Thymus (tissue), 14 donors: ENCODE measurements around the gene DTWD2. TPM values are rescaled to one million over a fixed set of nuclear protein-coding genes. Genes with fewer than 3 reads are reported as not detected.

Source experiments
- DNase-seq, 9 donors: peaks; one replicate each; pipeline ENCODE4 v3.0.0-alpha.2; 2013; ENCODE audit warnings: low spot score in 9 of 9, low read depth in 6 of 9, missing footprints in 1 of 9
- H3K27ac ChIP-seq, 2 donors: one replicate each; pipeline ENCODE4 v1.5.1; 2013; ENCODE audit warnings: control low read depth in 1 of 2, low read depth in 1 of 2, low read length in 1 of 2, mild to moderate bottlenecking in 1 of 2, moderate library complexity in 1 of 2
- H3K27me3 ChIP-seq, 2 donors: one replicate each; pipeline ENCODE4 v1.5.1; 2013; ENCODE audit warnings: low read length in 1 of 2; ENCODE audit not compliant: control insufficient read depth in 2 of 2, insufficient read depth in 1 of 2
- H3K36me3 ChIP-seq, 2 donors: one replicate each; pipeline ENCODE4 v1.5.1; 2013; ENCODE audit warnings: low read length in 1 of 2, mild to moderate bottlenecking in 1 of 2, moderate library complexity in 1 of 2; ENCODE audit not compliant: control insufficient read depth in 2 of 2, insufficient read depth in 2 of 2
- H3K4me1 ChIP-seq, 2 donors: one replicate each; pipeline ENCODE4 v1.5.1; 2013; ENCODE audit warnings: low read length in 2 of 2; ENCODE audit not compliant: control insufficient read depth in 2 of 2, insufficient read depth in 2 of 2
- H3K4me3 ChIP-seq, 2 donors: one replicate each; pipeline ENCODE4 v1.5.1; 2013; ENCODE audit warnings: low read length in 2 of 2, control low read depth in 1 of 2, mild to moderate bottlenecking in 1 of 2
- H3K9me3 ChIP-seq, 2 donors: one replicate each; pipeline ENCODE4 v1.5.1; 2013; ENCODE audit warnings: low read length in 1 of 2, mild to moderate bottlenecking in 1 of 2; ENCODE audit not compliant: control insufficient read depth in 2 of 2, insufficient read depth in 1 of 2
- WGBS: extraction: QIAGEN DNeasy Blood & Tissue Kit; methylation state at CpG from one replicate; pipeline ENCODE4 v1.1.7; 2013; 5-methylcytosine and 5-hydroxymethylcytosine counted together
- long read RNA-seq, 10 donors: transcript quantifications; one replicate each; lab custom pipeline, GENCODE V29; 2026
- polyA plus RNA-seq: library from polyadenylated mRNA; stranded (reverse); fragments of 200-250 nt; gene quantifications from one replicate; pipeline ENCODE4 v1.2.3, GENCODE V29; 2013
- total RNA-seq: library from RNA; stranded (reverse); fragments of 120-200 nt; gene quantifications from one replicate; pipeline ENCODE4 v1.2.4, GENCODE V29; 2013
- donor health status: healthy.

DTWD2 gene, protein sequence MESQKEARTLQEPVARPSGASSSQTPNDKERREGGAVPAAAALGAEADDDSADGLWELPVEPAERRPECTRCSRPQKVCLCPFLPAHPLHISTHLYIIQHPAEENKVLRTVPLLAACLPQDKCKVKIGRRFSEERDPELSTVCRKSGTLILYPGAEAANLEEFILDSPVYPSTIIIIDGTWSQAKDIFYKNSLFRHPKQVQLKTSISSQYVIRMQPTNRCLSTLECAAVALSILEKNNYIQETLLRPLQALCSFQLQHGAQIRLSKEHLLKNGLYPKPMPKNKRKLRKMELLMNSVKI
- total RNA-seq = 3.9 TPM
- polyA plus RNA-seq = 2.3 TPM
- long read RNA-seq, donor 1, partial matches to known transcripts = 0 of 1 reads
- long read RNA-seq, donor 1, other reads (novel, unspliced or antisense) = 0 of 1 reads
- long read RNA-seq, donor 2 = 0 reads
- long read RNA-seq, donor 3, partial matches to known transcripts = 12 of 13 reads
- long read RNA-seq, donor 3, other reads (novel, unspliced or antisense) = 0 of 13 reads
- long read RNA-seq, donor 4, partial matches to known transcripts = 7 of 9 reads
- long read RNA-seq, donor 4, other reads (novel, unspliced or antisense) = 0 of 9 reads
- long read RNA-seq, donor 5, full-length matches to known transcripts = 3 of 3 reads
- long read RNA-seq, donor 5, partial matches to known transcripts = 0 of 3 reads
- long read RNA-seq, donor 5, other reads (novel, unspliced or antisense) = 0 of 3 reads
- long read RNA-seq, donor 6, partial matches to known transcripts = 701 of 705 reads
- long read RNA-seq, donor 6, other reads (novel, unspliced or antisense) = 0 of 705 reads
- long read RNA-seq, donor 7, partial matches to known transcripts = 6 of 7 reads
- long read RNA-seq, donor 7, other reads (novel, unspliced or antisense) = 0 of 7 reads
- long read RNA-seq, donor 8, partial matches to known transcripts = 58 of 59 reads
- long read RNA-seq, donor 8, other reads (novel, unspliced or antisense) = 0 of 59 reads
- long read RNA-seq, donor 9 = 0 reads
- long read RNA-seq, donor 10, partial matches to known transcripts = 7 of 7 reads
- long read RNA-seq, donor 10, other reads (novel, unspliced or antisense) = 0 of 7 reads

DNA sequence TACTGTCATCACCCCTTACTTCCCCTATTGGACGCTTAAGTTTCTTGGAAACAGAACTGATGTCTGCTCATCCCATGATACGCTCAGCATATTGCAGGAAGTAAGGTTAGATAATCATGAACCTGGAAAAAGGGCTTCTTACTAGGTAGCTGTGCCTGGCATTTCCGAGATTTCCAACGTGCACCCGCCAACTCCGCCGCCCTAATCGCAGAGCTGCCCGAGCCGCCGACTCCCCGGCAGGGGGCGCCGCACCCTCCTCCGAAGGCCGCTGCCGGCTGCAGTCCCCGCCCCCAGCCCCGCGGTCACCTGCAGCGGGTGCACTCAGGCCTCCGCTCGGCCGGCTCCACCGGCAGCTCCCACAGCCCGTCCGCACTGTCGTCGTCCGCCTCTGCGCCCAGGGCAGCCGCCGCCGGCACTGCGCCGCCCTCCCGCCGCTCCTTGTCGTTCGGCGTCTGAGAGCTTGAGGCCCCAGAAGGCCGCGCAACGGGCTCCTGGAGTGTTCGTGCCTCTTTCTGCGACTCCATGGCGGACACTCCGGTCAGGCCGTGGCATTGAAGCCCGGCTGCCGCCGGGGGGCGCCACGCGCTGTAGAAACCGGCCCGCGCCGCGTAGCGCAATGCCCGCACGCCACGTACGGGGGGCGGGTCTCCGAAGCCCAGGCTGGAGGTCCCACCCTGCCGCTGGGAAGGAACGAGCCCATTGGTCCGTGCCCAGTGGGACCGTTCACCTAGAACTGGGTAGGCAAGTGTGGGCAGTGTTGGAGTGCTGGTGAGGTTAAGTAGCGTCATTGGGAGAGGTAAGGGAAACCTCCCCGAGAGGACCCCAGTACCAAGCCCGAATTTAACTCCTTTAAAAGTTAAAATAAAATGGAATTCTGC lies at the start of gene DTWD2:
Gene DTWD2 (minus strand): TSS at position 560 of the 878 bp plus-strand sequence. CDS start 36 bp downstream, at position 524.
- peak within 1 kb of the TSS; percentile 76 to 87 for H3K27ac ChIP-seq
- H3K9me3 ChIP-seq = no peaks in the 10 kb centered on the region
- DNase-seq = peak; percentile 79 to 97 (median 92)
- H3K27me3 ChIP-seq = no peaks in the 10 kb centered on the region
- under 1% methylated on average over 74 of the region's 74 CpGs for WGBS
- H3K4me3 ChIP-seq = peak within 1 kb of the TSS; percentile 55 to 72
- H3K36me3 ChIP-seq = no peaks in the 10 kb centered on the region
- peaks cover 0 to 6% of the 10 kb centered on the region in 2 donors for H3K4me1 ChIP-seq

DNA sequence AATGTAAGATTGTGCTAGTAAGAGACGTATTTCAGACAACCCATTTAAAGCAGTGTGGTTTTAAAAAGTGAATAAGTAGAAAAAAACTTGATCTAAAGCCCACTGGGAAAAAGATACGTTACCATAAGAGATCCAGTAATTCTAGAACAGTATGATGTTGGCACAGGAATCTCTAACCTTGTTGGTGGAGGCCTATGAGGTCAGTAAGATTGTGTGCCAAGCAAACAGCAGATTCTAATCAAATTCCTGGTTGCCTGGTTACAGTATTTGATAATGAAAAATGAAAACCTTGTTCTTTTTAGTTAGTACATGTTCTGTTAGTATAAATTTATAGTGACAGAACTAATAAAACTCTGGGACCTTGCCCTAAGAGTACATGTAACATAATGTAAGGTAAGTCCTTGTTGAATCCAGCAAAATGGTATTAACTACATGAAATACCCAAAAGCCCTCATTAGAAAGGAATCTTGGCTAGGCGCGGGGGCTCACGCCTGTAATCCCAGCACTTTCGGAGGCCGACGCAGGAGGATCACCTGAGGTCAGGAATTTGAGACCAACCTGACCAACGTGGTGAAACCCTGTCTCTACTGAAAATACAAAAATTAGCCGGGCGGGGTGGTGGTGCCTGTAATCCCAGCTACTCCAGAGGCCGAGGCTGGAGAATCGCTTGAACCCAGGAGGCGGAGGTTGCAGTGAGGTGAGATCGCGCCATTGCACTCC lies 49.3 kb upstream of the DTWD2 start:
- 97% methylated on average over 16 of the region's 16 CpGs for WGBS
- no peak for DNase-seq
- Histone ChIP-seq H3K4me3 (no peak overlapping the region), H3K36me3 (no peaks in the 10 kb centered on the region), H3K9me3 (no peaks in the 10 kb centered on the region), H3K27ac (no peak overlapping the region), H3K27me3 (no peaks in the 10 kb centered on the region), H3K4me1 (peaks cover 5 to 7% of the 10 kb centered on the region in 2 donors)

DNA sequence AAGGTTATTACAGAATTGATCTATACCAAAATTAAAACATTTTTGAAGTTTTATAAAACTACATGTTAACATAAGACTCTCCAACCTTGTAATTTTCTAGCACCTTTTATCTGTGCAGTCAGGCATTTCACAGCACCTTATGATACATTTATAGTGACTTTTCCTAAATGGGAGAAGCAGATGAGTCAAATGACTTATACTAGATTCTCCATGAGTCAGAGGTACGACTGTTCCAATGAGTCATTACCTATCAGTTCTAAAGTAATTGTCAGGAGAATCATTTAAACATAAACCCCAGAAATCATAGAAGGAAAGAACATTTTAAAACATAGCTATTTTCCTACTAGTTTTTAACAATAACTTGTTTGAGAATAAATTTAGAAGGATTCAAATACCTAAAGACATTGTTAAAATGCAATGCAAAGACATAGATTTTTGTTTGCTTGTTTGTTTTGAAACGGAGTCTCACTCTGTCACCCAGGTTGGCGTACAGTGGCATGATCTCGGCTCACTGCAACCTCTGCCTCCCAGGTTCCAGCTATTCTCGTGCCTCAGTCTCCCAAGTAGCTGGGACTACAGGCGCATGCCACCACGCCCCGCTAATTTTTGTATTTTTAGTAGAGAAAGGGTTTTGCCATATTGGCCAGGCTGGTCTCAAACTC lies 47.9 kb upstream of the DTWD2 start:
- no peaks in the 10 kb centered on the region for H3K9me3 ChIP-seq
- no peak overlapping the region for H3K27ac ChIP-seq
- H3K4me1 ChIP-seq = peaks cover 13 to 16% of the 10 kb centered on the region in 2 donors
- no peaks in the 10 kb centered on the region for H3K36me3 ChIP-seq
- no peaks in the 10 kb centered on the region for H3K27me3 ChIP-seq
- WGBS = 97% methylated on average over 8 of the region's 8 CpGs
- no peak for DNase-seq
- H3K4me3 ChIP-seq = no peak overlapping the region

DNA sequence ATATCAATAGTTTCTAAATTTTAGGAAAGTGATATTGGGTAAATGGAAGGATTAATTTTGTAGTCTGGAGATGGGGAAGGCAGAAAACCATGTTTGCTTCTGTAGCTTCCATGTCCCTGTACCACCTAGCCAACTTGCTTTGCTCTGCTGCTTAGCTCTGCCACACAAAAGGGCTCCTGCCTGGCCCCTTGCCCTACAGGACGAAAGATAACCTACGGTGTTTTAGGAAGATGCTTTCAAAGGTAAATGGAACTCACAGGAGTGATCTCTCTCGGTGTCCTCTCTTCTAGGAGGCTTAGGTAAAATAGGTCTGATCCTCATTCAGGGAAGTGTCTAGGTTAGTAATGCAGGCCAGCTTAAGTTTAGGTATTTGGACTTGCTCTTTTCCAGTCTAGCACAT lies 44.8 kb upstream of the DTWD2 start:
- H3K4me1 ChIP-seq = peaks cover 15 to 23% of the 10 kb centered on the region in 2 donors
- peak in 1 of 9 donors; percentile 19 for DNase-seq
- 96% methylated on average over 3 of the region's 3 CpGs for WGBS
- no peak overlapping the region for H3K4me3 ChIP-seq
- H3K27ac ChIP-seq = peak overlapping the region; percentile 25 to 32
- no peaks in the 10 kb centered on the region for H3K36me3 ChIP-seq
- H3K27me3 ChIP-seq = no peaks in the 10 kb centered on the region
- H3K9me3 ChIP-seq = no peaks in the 10 kb centered on the region

DNA sequence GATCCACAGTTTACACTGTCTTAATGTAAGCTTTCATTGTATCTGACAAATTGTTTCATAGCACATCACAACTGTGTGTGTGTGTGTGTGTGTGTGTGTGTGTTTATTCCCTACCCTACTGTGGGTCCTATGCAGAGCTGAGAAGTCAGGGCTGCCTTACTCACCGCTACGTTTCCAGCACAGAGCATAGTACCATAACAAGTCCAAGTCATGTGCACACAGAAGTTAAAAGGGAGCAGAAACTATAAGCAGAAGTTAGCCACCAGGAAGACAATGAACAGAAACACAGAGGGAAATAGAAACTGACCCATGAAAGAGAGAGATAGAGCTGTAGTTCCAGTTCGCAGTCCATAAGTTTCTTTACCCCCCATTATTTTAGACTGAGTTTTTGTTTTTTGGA lies 44.3 kb upstream of the DTWD2 start:
- peak in 1 of 9 donors; percentile 45 for DNase-seq
- H3K27ac ChIP-seq = peak overlapping the region; percentile 42 to 88
- peaks cover 15 to 23% of the 10 kb centered on the region in 2 donors for H3K4me1 ChIP-seq
- no peaks in the 10 kb centered on the region for H3K27me3 ChIP-seq
- 76% methylated on average over 3 of the region's 3 CpGs for WGBS
- no peaks in the 10 kb centered on the region for H3K36me3 ChIP-seq
- H3K4me3 ChIP-seq = no peak overlapping the region
- no peaks in the 10 kb centered on the region for H3K9me3 ChIP-seq

DNA sequence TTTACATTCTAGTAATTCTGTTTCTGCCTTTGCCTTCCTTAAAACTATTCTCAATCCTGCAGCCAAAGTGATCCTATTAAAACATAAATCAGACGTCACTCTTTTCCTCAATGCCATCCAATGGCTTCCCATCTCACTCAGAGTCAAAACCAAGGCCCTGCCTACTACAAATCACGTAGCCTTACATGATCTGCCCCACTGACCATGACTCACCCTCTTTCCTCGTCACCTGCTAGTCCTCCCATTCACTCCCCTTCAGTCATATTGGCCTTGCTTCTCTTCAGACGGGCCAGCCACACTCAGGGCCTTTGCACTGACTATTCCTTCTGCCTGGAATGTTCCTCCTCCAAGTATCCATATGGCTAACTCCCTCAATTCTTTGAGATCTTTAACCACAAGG lies 43.6 kb upstream of the DTWD2 start:
- 90% methylated on average over 4 of the region's 4 CpGs for WGBS
- no peak for DNase-seq
- Histone ChIP-seq H3K4me1 (peaks cover 15 to 23% of the 10 kb centered on the region in 2 donors), H3K36me3 (no peaks in the 10 kb centered on the region), H3K9me3 (no peaks in the 10 kb centered on the region), H3K4me3 (no peak overlapping the region), H3K27me3 (no peaks in the 10 kb centered on the region), H3K27ac (peak overlapping the region; percentile 69 to 88)

DNA sequence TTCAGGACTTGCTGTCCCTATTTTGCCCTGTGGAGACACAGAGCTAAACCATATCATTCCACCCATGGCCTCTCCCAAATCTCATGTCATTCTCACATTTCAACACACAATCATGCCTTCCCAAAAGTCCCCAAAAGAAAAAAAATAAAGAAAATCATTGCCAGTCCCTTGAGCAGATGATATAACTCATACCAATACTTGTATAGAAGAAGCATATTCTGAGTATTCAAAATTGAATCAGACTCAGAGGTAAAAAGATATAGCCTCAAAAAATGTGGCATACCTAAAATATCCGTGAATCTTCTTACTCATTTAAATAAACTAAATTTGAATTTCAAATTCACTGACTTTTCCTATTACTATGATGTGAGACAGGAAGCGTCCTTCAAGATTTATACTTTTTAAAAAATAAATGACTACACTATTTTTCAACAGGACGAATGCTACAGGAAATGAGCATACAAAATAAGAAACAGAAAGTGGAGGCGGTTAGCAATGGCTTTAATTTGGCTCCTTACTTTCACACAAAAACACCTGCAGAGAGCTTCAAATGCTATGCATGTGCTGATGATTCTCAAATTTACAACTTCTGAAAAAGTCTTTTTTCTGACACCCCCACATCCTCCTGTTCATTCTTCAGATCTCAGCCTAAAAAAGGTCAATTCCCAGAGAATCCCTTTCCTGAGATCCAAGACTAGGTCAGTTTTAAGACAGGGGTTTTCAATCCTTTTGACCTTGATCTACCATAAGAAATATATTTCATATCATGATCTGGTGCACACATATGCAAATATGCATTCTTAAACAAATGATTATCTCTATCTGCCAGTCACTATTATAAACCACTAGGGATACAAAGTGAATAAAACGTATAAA lies 42.9 kb upstream of the DTWD2 start:
- Histone ChIP-seq H3K9me3 (no peaks in the 10 kb centered on the region), H3K27ac (peak overlapping the region; percentile 43 to 88), H3K36me3 (no peaks in the 10 kb centered on the region), H3K4me1 (peaks cover 15 to 23% of the 10 kb centered on the region in 2 donors), H3K27me3 (no peaks in the 10 kb centered on the region), H3K4me3 (no peak overlapping the region)
- WGBS = 12% methylated on average over 5 of the region's 5 CpGs
- DNase-seq = peak; percentile 38 to 87 (median 60)
